Hepatocyte (in vitro differentiated cells): ENCODE results near the gene RSRC2.
"Not testable (repeated sequence)": the region's sequence is repeated elsewhere in the genome, so short reads cannot be mapped to it uniquely, and the experiment has no call there.

ENCODE experiments used
- EZH2 ChIP-seq: fragments of 200-600 bp; sonication (generic); IDR thresholded peaks from 2 replicates; pipeline ENCODE4 v1.6.1; 2016; ENCODE audit warnings: antibody characterized with exemption, mild to moderate bottlenecking, borderline replicate concordance
- TF ChIP-seq, protein P1 (sequence below): fragments of 200-600 bp; sonication (generic); IDR thresholded peaks from 2 replicates; pipeline ENCODE4 v1.5.1; 2016; ENCODE audit warnings: antibody characterized with exemption, mild to moderate bottlenecking; ENCODE audit not compliant: poor library complexity

DNA sequence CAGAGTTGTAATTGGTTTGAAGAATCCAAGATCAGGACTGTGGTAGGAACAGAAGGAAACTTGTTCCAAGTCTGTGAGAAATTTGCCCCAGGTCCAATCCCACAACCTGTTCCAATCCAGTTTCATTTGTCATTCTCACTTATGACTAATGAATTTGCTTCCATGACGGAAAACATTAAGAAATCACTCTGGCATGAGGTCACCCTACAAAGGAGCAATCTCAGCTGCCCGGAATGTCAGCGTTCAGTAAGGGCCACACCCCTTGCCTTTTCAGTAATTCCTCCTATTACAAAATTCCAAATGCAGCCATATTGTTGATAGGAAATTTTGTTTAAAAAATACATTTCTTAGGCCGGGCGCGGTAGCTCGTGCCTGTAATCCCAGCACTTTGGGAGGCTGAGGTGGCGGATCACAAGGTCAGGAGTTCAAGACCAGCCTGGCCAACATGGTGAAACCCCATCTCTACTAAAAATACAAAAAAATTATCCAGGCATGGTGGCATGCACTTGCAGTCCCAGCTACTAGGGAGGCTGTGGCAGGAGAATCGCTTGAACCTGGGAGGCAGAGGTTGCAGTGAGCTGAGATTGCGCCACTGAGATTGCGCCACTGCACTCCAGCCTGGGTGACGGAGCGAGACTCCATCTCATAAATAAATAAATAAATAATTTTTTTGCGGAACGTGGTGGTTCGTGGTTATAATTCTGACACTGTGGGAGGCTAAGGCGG, 62.3 kb downstream of the RSRC2 start:
- TF ChIP-seq, protein P1, sequence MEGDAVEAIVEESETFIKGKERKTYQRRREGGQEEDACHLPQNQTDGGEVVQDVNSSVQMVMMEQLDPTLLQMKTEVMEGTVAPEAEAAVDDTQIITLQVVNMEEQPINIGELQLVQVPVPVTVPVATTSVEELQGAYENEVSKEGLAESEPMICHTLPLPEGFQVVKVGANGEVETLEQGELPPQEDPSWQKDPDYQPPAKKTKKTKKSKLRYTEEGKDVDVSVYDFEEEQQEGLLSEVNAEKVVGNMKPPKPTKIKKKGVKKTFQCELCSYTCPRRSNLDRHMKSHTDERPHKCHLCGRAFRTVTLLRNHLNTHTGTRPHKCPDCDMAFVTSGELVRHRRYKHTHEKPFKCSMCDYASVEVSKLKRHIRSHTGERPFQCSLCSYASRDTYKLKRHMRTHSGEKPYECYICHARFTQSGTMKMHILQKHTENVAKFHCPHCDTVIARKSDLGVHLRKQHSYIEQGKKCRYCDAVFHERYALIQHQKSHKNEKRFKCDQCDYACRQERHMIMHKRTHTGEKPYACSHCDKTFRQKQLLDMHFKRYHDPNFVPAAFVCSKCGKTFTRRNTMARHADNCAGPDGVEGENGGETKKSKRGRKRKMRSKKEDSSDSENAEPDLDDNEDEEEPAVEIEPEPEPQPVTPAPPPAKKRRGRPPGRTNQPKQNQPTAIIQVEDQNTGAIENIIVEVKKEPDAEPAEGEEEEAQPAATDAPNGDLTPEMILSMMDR: not testable (repeated sequence)
- not testable (repeated sequence) for TF ChIP-seq EZH2
